GM19438 (cell line): Measurements from ENCODE around the gene PODXL.
"Not testable (repeated sequence)": the region's sequence is repeated elsewhere in the genome, so short reads cannot be mapped to it uniquely, and the experiment has no call there.

Experiments
- ATAC-seq: cut with Tn5 transposase; IDR thresholded peaks from one replicate; pipeline ENCODE4 v1.9.1; 2021; ENCODE audit warnings: low read depth; ENCODE audit not compliant: unreplicated experiment

The PODXL gene

DNA sequence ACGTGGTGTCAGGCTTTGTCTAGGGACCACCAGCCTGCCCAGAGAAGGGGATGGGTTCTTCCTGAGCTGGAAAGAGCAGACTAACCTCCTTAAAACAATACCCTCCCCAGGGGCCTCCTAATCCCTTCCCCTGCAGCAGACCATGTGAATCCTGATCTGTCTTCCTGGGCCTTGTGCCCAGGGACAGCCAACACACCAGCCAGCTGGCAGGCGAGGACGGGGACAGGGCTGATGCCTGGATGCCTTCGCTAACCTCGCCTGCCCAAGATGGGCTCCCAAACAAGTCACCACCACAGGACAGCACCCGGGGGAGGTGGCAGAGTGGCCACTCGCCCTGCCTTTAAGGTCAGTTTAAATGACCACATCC lies 17.6 kb downstream of the PODXL start:
- ATAC-seq: no peak

DNA sequence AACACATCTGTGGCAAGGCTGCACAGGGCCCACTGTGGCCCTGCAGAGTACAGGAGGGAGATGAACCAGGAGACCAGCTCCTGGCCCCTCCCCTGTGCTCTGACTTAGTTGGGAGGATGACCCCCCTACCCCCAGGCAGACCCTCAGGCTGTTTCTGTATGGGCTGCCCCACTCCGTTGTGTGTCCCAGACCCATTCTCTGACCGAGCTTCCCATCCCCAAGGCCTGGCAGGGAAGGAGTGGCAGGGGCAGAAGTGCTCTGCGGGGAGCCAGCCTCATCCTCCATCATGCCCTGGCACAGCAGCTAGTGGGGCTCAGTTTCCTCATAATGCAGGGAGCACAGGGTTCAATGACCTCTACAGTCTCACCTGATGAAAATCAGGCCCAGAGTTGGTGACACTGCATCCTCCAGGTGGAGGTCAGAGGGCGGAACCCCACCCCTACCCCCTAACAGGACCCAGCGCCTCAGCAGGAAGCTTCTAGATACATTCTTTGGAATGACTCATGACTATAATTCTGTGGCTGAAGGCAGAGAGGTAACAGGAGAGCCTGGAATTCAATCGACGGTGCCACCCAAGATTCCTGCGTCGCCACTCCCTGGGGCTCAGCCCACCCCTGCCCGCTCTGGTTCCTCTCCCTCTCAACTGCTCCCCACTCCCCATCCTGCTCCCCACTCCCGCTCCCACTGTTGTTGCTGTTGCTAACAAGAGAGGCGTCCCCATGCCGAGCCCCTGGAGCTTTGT lies 18.2 kb downstream of the PODXL start:
- no peak for ATAC-seq

GRCh38 chr7:131537571-131537978 lies 18.9 kb downstream of the PODXL start:
- ATAC-seq: no peak

GRCh38 chr7:131536361-131536849 lies 20.0 kb downstream of the PODXL start:
- no peak for ATAC-seq

DNA sequence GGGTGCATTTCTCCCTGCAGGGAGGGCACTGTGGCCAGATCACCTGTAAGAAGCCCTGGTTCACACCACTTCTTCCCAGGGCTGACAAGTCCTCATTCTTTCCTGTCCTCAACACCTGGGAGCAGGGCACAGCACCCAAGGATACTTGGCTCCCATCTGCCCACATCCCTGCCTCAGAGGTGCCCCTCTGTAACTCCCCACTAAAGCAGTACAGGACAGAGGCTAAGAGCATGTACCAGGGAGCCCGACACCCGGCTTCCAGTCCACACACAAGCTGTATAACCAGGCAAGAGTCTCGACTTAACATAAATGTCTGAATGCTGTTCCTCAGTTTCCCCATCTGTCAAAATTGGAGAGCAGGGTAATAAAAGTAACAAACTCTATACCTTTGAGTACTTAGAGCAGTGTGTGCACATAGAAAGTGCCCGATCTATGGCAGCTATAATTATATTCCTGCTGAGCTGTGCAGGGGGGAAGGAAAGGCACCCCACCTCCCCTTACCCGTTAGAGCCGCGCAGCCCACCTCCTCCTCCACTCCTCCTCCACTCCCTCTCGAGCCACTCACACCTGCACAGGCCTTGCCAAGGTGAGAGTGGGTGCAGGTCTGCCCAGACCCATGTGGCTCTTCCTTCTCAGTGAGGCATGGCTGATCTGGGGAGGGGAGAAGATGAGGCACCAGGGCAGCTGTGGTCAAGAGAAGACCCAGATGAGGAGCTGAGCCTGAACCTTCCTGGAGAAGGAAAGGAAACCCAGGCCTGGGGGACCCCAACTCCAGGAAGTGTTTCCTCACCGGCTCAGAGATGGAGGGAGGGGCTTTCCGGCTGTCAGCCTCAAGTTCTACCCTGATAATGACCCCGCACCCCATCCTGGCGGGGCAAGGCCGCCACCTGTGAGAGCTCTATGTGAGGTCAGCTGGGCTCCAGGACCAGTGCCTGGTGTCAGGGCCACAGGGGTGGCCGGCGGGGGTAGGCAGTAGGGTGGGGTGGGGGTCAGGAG lies 22.6 kb downstream of the PODXL start:
- no peak for ATAC-seq

- no peak for ATAC-seq
Observed at GRCh38 chr7:131533151-131533559, 23.3 kb downstream of the PODXL start.

- no peak for ATAC-seq
Observed at GRCh38 chr7:131532570-131533091, 23.8 kb downstream of the PODXL start.

DNA sequence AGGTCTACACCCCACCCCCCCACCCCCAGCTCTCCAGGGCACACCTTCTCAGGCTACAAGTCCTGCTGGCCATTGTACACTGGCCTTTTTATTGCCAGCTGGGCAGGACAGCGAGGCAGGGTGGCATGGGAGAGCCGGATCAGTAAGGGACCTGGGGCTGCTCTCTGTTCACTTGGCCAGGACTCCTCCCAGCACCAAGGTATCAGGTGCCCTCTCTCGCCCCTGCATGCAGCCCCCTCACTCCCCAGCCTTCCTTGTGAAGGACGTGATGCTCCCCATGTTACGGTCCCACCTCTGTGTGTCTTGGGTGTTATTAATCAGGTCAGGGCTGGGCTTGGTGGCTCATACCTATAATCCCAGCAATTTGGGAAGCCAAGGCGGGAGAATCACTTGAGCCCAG lies 26.3 kb downstream of the PODXL start:
- no peak for ATAC-seq

GRCh38 chr7:131529617-131530016 lies 26.8 kb downstream of the PODXL start:
- no peak for ATAC-seq

GRCh38 chr7:131529179-131529578 lies 27.2 kb downstream of the PODXL start:
- ATAC-seq: no peak

DNA sequence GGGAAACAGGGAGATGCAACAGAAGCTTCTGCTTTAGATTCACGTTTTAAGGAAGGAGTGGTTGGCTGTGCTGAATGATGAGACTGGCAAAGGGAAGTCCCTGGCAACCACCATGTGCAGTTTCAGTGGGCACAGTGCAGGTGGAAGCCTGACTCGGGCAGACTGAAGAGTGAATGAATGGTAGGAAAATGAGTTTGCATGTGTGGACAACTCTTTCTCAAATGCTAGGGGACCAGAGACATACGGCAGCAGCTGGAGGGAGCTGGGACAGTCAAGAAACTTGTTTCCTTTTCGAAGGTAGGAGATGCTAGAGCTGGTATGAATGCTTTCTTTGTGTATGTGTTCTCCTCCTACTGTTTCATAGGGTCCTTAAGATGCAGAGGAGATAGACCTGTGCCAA lies 29.0 kb downstream of the PODXL start:
- no peak for ATAC-seq

GRCh38 chr7:131525820-131526219 lies 30.6 kb downstream of the PODXL start:
- no peak for ATAC-seq

DNA sequence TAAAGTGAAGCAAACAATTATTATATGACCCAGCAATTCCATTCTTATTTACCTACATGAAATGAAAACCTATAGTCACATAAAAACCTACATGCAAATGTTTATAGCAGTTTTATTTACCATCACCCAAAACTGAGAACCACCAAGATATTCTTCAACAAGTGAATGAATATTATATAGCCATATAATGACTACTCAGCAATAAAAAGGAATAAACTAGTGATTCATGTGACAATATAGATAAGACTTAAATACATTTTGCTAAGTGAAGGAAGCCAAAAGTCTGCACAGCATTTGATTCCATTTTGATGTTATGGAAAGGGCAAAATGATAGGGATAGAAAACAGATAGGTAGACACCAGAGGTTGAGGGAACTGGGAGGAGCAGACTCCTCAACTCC lies 31.7 kb downstream of the PODXL start:
- no peak for ATAC-seq

GRCh38 chr7:131524115-131524514 lies 32.3 kb downstream of the PODXL start:
- ATAC-seq: no peak

GRCh38 chr7:131522325-131522930 lies 34.0 kb downstream of the PODXL start:
- ATAC-seq: peak; percentile 68

DNA sequence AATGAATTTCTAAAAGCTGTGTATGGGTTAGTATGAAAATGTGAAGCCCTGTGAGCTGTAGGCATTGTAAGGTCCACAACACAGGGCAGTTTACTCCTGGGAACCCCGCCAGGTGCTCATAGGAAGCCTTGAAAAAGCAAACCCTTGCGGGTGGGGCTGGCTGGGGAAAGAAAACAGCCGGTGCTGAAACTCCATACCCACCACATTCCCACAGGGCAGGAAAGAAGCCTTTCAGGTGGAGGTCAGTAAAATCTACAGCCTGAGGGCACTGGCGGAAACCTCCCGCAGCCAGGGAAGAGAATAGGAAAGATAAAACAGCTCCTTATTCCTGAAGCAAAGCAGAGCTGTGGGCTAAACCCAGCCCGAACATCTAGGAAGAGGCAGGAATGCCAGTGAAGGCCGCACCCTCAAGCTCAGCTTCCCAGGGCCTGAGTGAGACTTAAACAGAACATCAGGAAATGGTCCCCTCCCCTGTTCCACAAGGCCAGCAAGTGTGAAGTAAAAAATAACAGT lies 34.7 kb downstream of the PODXL start:
- no peak for ATAC-seq

GRCh38 chr7:131518626-131519025 lies 37.8 kb downstream of the PODXL start:
- no peak for ATAC-seq

GRCh38 chr7:131517218-131517923 lies 39.1 kb downstream of the PODXL start:
- no peak for ATAC-seq

DNA sequence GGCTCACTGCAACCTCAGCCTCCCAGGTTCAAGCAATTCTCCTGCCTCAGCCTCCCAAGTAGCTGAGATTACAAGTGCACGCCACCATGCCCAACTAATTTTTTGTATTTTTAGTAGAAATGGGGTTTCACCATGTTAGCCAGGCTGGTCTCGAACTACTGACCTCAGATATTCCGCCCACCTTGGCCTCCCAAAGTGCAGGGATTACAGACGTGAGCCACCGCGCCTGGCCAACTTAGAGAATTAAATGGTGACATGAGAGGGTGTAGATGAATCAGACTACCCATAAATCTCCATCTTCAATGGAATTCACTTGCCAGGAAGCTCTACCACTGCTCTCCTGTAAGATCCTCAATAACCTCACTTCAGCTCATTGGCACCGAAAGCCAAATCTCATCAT lies 41.0 kb downstream of the PODXL start:
- not testable (repeated sequence) for ATAC-seq
